Measurements from ENCODE around the gene SIAH1.
"Not testable (repeated sequence)": the region's sequence is repeated elsewhere in the genome, so short reads cannot be mapped to it uniquely, and the experiment has no call there.

- not testable (repeated sequence) for TF ChIP-seq EZH2 (IDR thresholded peaks at IDR 0.05; ENCODE audit: borderline replicate concordance, low read depth, low read length, poor library complexity, severe bottlenecking); CTCF (conservative IDR thresholded peaks at IDR 0.05; ENCODE audit: low read depth, low read length)
Measured at GRCh38 chr16:48313905-48314304, 71.3 kb downstream of the SIAH1 start.

Data from A673 (cell line).